ENCODE data around the gene FNIP2.
"Not testable (repeated sequence)": the region's sequence is repeated elsewhere in the genome, so short reads cannot be mapped to it uniquely, and the experiment has no call there.

The FNIP2 gene

GRCh38 chr4:158817562-158818296 lies 48.9 kb downstream of the FNIP2 start:
- DNase-seq, result no peak

GRCh38 chr4:158818560-158819140 lies 49.8 kb downstream of the FNIP2 start:
- no peak for DNase-seq

- no peak for DNase-seq
Observed at GRCh38 chr4:158819942-158820786, 51.3 kb downstream of the FNIP2 start.

DNA sequence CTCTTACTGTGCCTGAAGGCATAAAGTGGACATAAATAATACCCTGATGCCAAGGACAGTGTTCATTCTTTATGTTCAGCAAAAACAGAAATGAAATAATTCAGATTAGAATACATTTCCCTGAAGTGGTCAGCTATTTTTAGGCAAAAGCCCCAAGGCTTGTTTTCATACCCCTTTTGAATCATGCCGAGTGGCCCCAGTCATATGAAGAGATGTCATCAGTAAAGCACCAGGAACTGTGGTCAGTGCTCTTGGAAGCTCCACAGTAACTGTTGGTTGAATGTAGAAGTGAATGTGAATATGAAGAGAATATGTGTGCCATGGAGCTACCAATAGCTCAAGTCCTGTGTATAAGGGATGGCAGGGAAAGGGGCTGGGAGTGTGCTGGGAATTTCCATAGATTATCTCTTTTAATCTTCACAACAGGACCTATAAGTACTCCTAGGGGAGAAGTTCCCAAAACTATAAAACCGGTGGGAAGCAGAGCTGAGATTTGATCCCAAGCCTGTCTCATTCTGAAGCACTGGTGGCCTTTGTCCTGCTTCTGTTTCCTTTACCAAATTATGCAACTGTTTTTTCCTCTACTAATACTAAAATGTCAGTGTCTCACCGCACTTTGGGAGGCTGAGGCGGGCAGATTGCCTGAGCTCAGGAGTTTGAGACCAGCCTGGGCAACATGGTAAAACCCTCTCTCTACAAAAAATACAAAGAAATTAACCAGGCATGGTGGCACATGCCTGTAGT lies 52.6 kb downstream of the FNIP2 start:
- no peak for DNase-seq

DNA sequence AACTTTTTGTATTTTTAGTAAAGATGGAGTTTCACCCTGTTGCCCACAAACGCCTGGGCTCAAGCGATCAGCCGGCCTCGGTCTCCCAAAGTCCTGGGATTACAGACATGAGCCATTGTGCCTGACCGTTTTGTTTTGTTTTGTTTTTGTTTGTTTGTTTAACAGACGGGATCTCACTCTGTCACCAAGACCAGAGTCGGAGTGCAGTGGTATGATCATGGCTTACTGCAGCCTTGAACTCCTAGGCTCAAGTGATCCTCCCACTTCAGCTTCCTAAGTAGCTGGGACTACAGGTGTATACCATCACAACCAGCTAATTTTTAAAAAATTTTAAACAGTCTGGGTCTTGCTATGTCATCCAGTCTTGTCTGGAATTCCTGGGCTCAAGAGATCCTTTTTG lies 53.5 kb downstream of the FNIP2 start:
- DNase-seq, result no peak

DNA sequence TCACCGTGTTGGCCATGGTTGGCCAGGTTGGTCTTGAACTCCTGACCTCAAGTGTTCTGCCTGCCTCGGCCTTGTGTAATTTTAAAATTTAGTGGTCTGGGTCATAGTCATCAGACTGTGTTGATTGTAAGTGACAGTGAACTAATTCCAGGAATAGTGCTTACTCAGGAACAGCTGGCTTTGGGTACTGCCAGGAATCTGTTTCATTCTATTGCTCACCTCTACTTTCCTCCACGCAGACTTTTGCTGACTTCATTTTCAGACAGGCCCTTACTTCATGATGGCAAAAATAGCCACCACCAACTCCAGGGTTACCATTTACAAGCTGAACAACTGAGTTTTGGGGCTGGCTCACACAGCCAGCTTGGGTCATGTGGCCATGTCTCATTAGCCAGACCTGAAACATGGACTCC lies 54.6 kb downstream of the FNIP2 start:
- no peak for DNase-seq

DNA sequence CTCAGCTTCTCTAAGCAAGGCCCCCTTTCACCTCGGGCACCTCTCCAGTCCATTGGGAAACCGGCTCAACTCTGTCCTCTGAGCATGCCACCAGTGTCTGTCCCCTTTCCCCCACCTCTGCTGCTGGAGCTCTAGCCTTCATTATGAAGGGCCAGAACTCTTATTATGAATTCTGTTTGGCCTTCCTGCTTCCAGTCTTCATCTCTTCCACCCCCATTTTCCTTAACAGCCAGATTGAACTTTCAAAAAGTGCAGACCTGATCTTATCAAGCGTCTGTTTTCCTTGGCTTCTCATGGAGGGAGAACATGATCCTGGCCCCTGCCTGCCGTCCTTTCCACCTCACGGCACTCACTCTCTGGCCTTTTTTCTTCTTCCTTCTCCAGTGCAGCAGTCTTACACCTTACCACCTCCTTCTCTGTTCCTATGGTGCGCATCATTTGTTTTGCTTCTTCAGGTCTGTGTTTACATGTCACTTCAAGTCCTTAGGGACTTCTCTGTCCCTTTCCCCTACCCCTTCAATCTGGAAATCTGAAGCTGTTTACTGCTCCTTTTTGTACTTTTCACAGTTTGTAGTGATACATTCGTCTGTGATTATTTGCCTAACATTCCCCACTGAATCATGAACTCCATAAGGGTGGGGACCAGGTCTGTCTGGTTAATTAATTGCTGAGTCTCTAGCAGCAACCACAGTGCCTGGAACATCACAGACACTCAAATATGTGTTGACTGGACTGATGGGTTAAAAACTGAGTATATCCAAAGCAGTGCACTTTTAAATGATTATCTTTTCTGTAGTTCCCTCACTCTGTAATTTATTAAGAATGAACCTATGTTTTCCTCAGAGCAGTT lies 55.8 kb downstream of the FNIP2 start:
- no peak for DNase-seq

GRCh38 chr4:158825433-158826036 lies 56.7 kb downstream of the FNIP2 start:
- DNase-seq, result no peak

DNA sequence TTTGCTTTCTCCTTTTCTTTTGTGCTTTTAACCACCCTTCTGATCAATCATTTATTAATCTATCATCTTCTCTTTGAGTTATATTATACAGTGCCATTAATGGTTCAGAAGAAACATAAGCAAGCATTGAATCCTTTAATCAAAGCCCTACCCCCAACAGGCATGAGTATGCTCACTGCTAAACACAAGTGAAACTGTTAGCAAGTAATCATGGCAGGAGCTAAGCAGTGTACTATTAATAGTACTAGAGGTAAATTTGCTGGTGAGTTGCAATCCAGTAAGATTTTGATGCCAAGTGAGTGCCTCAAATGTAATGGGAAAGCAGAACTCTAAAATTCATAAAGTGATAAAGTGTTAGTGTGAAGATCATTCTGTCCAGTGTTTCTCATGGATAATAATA lies 57.2 kb downstream of the FNIP2 start:
- DNase-seq, result no peak

GRCh38 chr4:158826882-158827281 lies 58.1 kb downstream of the FNIP2 start:
- DNase-seq, result no peak

GRCh38 chr4:158827543-158827981 lies 58.7 kb downstream of the FNIP2 start:
- no peak for DNase-seq

DNA sequence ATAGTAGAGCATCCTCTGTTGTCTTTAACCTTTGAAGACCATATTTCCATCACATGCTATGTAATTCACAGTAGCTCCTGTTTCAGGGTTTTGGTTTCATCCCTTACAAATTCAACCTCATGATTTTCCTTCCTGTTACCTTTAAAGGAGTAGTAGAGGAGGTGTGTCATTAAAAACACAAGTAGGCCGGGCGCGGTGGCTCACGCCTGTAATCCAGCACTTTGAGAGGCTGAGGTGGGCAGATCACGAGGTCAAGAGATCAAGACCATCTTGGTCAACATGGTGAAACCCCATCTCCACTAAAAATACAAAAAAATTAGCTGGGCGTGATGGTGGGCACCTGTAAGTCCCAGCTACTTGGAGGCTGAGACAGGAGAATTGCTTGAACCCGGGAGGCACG lies 59.3 kb downstream of the FNIP2 start:
- DNase-seq, result not testable (repeated sequence)

DNA sequence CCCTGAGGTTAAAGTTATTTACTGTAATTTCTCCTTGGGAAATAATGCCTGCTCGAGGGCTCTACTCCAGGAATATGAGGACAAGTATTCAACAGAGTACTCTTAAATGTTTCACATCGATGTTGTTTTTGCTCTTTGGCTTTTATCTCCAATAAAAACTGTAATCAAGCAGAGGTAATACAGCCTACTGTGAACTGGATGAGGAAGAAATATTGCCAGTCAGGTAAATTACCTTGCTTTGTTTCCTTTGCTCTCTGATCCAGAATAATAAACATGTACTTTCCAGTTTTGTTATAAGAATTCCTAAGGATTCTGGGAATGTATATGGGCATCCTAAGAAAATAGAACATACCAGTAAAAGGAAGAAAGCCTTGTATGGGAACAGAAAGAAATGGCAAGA lies 60.4 kb downstream of the FNIP2 start:
- no peak for DNase-seq

- DNase-seq, result no peak
Observed at GRCh38 chr4:158833602-158834001, 64.8 kb downstream of the FNIP2 start.

DNA sequence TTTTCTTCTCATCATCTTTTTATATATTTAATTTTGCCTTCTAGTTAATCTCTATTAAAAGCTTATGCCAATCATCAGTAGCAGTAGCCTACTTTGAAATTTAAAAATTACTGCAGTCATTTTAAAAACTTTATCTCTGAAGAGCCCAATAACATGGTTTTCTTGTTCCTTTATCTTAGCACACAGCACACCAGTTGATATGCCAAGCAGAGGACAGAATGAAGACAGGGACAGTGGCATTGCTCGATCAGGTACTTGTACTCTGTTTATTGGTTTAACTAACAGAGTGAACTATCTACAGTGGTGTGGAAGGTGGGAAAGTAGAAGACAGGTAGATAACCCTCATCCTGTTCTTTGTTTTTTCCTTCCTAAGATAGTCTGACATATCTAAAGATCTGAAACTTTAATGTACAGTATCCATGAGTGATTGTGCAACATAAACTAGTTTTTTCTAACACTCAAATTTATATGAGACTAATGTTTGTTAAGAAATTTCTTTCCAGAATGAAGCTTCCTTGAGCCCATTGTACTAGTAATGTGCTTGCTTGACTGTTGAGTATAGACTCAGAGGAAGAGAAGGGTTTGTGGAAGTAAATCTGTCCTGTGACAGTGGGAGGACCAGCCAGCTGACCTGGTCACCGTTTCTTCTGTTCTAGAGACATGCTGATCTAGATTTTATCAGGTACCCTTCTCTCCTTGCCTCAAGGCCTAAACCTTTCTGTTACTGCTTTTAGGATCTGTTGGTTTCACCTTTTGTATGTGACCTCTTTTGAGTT lies 66.6 kb downstream of the FNIP2 start:
- DNase-seq, result no peak

DNA sequence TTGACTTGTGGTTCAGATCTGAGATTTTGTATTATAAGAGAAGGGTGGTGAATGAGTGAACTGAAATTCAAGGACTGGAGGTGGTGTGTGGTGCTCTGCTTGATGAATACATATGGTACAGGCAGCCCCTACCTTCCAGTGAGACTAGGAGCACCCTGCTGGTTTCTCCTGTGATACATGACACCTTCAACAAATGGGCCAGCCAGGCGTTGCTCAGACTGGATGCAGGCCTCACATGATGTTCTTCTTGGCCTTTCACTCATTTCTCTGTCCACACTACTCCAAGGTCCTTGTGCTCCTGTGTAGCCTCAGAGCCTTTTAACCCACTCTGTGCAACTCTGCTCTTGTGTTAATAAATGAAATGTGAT lies 67.2 kb downstream of the FNIP2 start:
- no peak for DNase-seq

DNA sequence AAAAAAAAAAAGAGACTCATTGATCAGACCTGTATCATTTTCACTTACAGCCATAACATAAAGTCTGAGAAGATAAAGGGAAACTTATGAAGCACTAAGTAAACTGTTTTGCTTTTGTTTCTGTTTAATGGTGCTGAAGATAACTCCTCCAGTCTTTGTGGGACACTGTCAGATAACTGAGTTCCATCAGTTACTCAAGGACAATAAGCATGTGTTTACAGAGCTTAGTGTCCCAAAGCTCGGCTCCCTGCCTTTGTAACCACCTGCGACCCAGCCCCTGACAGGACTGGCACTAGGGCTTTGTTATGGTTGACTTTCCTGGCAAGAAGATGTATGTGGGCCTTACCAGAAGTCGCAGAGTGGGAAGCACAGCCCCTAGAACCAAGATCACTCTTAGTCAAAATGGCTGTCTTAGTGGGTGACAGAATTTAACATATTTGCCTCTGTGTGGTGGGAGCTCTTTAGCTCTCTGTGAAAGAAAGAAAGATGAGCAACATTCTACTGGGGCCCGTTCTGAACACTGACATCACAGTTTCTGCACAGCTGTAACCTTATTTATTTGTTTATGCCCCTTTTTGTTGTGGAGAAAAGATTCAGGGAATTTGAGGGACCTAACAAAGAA lies 68.1 kb downstream of the FNIP2 start:
- no peak for DNase-seq

GRCh38 chr4:158837527-158838141 lies 68.8 kb downstream of the FNIP2 start:
- no peak for DNase-seq

DNA sequence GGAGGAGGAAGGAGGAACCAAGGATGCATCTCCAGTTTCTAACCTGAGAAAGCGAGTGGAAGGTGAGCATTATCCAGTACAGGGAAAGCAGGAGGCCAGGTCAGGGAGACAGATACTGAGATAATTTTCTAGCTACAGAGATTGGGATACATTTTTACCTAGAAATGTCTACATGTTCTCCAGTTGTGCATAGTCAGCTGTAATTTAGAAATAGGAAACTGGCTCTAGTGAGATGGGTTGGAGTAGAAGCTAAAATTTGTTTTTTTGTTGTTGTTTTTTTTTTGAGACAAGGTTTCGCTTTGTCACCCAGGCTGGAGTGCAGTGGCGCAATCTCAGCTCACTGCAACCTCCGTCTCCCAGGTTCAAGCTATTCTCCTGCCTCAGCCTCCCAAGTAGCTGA lies 71.3 kb downstream of the FNIP2 start:
- DNase-seq, result no peak

DNA sequence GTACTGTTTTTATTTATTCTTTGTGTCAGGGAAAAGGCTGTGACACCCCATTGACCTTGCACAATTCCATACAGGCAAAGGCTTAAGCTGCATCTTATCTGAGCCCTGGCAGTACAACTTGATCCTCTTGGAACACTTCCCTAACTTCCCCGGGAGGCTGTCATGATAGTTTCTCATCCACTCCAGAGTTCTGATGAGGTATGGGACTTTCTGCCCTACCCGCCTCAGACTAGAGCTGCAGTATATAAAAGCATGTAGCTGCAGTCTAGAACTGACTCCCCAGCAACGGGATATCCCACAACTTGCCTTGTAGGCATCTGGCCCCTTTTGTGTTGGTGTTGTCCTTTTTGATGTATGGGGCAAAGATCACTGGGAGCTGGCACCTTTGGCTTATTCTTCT lies 72.7 kb downstream of the FNIP2 start:
- no peak for DNase-seq

Measured in activated naive CD4-positive, alpha-beta T cell (primary cell).